PC-9 (cell line): ENCODE data around the gene OR6K2.

Experiments
- CTCF ChIP-seq: fragments of 200-600 bp; sonication (generic); conservative IDR thresholded peaks from 2 replicates; pipeline ENCODE4 v1.6.1; 2017; ENCODE audit warnings: mixed run types, antibody characterized with exemption, mild to moderate bottlenecking, moderate library complexity
- EZH2 ChIP-seq: fragments of 200-600 bp; sonication (generic); IDR thresholded peaks from 2 replicates; pipeline ENCODE4 v1.8.0; 2017; ENCODE audit warnings: antibody characterized with exemption, low read depth

DNA sequence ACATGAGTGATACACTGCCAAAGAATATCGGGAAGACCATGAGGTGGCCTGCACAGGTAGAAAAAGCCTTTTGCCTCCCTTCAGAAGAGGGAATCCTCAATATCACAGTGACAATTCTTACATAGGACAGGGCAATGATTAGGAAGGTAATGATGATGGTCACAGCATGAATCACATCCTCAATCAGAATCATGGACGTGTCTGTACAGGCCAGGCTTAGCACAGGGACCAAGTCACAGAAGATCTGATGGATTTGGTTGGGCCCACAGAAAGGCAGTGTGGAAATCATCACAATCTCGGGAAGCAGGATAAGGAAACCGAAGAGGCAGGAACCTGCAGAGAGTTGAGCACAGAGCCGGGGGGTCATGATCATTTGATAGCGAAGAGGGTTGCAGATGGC is 16.9 kb upstream of the OR6K2 start:
- no peak for TF ChIP-seq CTCF
- TF ChIP-seq EZH2, result no peak
